Uterus (tissue), 4 donors: ENCODE measurements around the gene TOE1. TPM values are rescaled to one million over a fixed set of nuclear protein-coding genes. Genes with fewer than 3 reads are reported as not detected.

Source experiments
- DNase-seq, 2 donors: peaks; one replicate each; pipeline ENCODE4 v3.0.0-alpha.2; 2019 to 2020
- H3K27ac ChIP-seq, 2 donors: fragments of 200-600 bp; sonication (generic); 1 replicate in 1 of 2; 2 replicates in 1 of 2; pipeline ENCODE4 v1.5.1; 2016 to 2018
- H3K27me3 ChIP-seq, 2 donors: fragments of 200-600 bp; sonication (generic); one replicate each; pipeline ENCODE4 v1.5.1; 2018 to 2019; ENCODE audit warnings: control low read depth in 1 of 2
- H3K36me3 ChIP-seq, 2 donors: fragments of 200-600 bp; sonication (generic); one replicate each; pipeline ENCODE4 v1.5.1; 2019; ENCODE audit warnings: control low read depth in 1 of 2
- H3K4me1 ChIP-seq, 2 donors: fragments of 200-600 bp; sonication (generic); one replicate each; pipeline ENCODE4 v1.5.1; 2018 to 2019; ENCODE audit warnings: control low read depth in 1 of 2
- H3K4me3 ChIP-seq, 2 donors: fragments of 200-600 bp; sonication (generic); 1 replicate in 1 of 2; 2 replicates in 1 of 2; pipeline ENCODE4 v1.5.1; 2018 to 2019; ENCODE audit warnings: mild to moderate bottlenecking in 1 of 2
- H3K9me3 ChIP-seq, 2 donors: fragments of 200-600 bp; sonication (generic); one replicate each; pipeline ENCODE4 v1.5.1; 2019; ENCODE audit warnings: control low read depth in 1 of 2
- POLR2A ChIP-seq, 2 donors: fragments of 450-650 bp; IDR thresholded peaks; one replicate each; pipeline ENCODE4 v1.6.1; 2016; ENCODE audit warnings: antibody characterized with exemption in 2 of 2, mild to moderate bottlenecking in 1 of 2, moderate library complexity in 1 of 2
- intact Hi-C: fragments of 100-400 bp; cut with DNase I; formaldehyde crosslinking; loops from one replicate; pipeline ENCODE4 v1.15.1; 2023; ENCODE audit warnings: low total_unique reads
- total RNA-seq, 4 donors: library from RNA; depleted of rRNA in 3 of 4; stranded (reverse); fragments of >200 nt in 3 of 4; gene quantifications; one replicate each; pipeline versions ENCODE4 v1.1.0 to v1.2.4, GENCODE V29; 2014 to 2023
- TF ChIP-seq, protein P1 (sequence below), 4 experiments: fragments of 200-600 bp in 2 of 4; fragments of 450-650 bp in 2 of 4; sonication (generic) in 2 of 4; IDR thresholded peaks; one replicate each; pipeline ENCODE4 v1.5.1; 2016 to 2019; ENCODE audit warnings: antibody characterized with exemption in 4 of 4, mild to moderate bottlenecking in 2 of 4, moderate library complexity in 1 of 4
- donor health status: DM: yes; HTN: yes; CAD: no.

Gene TOE1
- total RNA-seq, 4 donors from 2014 or later = 10.3 to 21.8 (median 14.4) TPM

- Histone ChIP-seq H3K27ac (no peak overlapping the region), H3K4me3 (no peak overlapping the region), H3K4me1 (no peaks in the 10 kb centered on the region), H3K9me3 (no peaks in the 10 kb centered on the region), H3K36me3 (no peaks in the 10 kb centered on the region), H3K27me3 (no peaks in the 10 kb centered on the region)
- DNase-seq = no peak
- intact Hi-C loops = no loop called here
- TF ChIP-seq, protein P1, sequence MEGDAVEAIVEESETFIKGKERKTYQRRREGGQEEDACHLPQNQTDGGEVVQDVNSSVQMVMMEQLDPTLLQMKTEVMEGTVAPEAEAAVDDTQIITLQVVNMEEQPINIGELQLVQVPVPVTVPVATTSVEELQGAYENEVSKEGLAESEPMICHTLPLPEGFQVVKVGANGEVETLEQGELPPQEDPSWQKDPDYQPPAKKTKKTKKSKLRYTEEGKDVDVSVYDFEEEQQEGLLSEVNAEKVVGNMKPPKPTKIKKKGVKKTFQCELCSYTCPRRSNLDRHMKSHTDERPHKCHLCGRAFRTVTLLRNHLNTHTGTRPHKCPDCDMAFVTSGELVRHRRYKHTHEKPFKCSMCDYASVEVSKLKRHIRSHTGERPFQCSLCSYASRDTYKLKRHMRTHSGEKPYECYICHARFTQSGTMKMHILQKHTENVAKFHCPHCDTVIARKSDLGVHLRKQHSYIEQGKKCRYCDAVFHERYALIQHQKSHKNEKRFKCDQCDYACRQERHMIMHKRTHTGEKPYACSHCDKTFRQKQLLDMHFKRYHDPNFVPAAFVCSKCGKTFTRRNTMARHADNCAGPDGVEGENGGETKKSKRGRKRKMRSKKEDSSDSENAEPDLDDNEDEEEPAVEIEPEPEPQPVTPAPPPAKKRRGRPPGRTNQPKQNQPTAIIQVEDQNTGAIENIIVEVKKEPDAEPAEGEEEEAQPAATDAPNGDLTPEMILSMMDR (IDR thresholded peaks at IDR 0.05) = no peak
- no peak for TF ChIP-seq POLR2A (IDR thresholded peaks at IDR 0.05)
These were observed 22.8 kb upstream of the TOE1 start for GRCh38 chr1:45317166-45317565.

DNA sequence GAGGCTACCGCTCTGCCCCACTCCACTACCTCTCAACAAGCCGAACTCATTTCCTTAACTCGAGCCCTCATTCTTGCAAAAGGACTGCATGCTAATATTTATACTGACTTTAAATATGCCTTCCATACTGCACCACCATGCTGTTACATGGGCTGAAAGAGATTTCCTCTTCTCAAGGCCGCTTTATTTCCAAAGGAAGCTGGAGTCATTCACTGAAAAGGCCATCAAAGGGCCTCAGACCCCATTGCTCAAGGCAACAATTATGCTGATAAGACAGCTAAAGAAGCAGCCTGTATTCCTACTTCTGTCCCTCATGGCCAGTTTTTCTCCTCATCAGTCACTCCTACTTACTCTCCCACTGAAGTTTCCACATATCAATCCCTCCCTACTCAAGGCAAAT is 20.2 kb upstream of the TOE1 start:
- no peak for TF ChIP-seq POLR2A (IDR thresholded peaks at IDR 0.05)
- TF ChIP-seq, protein P1 (IDR thresholded peaks at IDR 0.05) = no peak
- intact Hi-C loops = no loop called here
- no peak overlapping the region for H3K4me3 ChIP-seq
- H3K36me3 ChIP-seq = no peaks in the 10 kb centered on the region
- no peaks in the 10 kb centered on the region for H3K27me3 ChIP-seq
- no peak for DNase-seq
- H3K4me1 ChIP-seq = no peaks in the 10 kb centered on the region
- H3K27ac ChIP-seq = no peak overlapping the region
- no peaks in the 10 kb centered on the region for H3K9me3 ChIP-seq

DNA sequence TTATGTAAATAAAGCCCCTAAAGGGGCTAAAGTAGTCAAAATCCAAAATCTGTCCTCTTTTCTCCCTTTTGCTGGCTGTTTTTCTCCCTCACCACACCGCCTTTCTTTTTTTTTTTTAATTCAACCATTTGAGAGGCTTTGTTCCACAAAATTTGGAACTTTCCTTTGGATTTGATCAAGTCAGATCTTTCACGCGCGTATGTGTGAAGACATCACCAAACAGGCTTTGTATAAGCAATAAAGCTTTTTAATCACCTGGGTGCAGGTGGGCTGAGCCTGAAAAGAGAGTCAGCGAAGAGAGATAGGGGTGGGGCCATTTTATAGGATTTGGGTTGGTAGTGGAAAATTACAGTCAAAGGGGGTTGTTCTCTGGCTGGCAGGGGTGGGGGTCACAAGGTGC is 18.5 kb upstream of the TOE1 start:
- Histone ChIP-seq H3K4me1 (no peaks in the 10 kb centered on the region), H3K27me3 (no peaks in the 10 kb centered on the region), H3K36me3 (no peaks in the 10 kb centered on the region), H3K4me3 (no peak overlapping the region), H3K9me3 (no peaks in the 10 kb centered on the region), H3K27ac (no peak overlapping the region)
- no peak for TF ChIP-seq POLR2A (IDR thresholded peaks at IDR 0.05)
- TF ChIP-seq, protein P1 (IDR thresholded peaks at IDR 0.05) = no peak
- no peak for DNase-seq
- intact Hi-C loops = no loop called here

- H3K9me3 ChIP-seq = no peaks in the 10 kb centered on the region
- no peaks in the 10 kb centered on the region for H3K36me3 ChIP-seq
- intact Hi-C loops = no loop called here
- TF ChIP-seq, protein P1 (IDR thresholded peaks at IDR 0.05) = no peak
- no peak for TF ChIP-seq POLR2A (IDR thresholded peaks at IDR 0.05)
- DNase-seq = no peak
- no peaks in the 10 kb centered on the region for H3K27me3 ChIP-seq
- peaks cover 0 to 3% of the 10 kb centered on the region in 2 donors for H3K4me1 ChIP-seq
- H3K4me3 ChIP-seq = no peak overlapping the region
- no peak overlapping the region for H3K27ac ChIP-seq
These were observed 17.4 kb upstream of the TOE1 start for GRCh38 chr1:45322486-45323040.

DNA sequence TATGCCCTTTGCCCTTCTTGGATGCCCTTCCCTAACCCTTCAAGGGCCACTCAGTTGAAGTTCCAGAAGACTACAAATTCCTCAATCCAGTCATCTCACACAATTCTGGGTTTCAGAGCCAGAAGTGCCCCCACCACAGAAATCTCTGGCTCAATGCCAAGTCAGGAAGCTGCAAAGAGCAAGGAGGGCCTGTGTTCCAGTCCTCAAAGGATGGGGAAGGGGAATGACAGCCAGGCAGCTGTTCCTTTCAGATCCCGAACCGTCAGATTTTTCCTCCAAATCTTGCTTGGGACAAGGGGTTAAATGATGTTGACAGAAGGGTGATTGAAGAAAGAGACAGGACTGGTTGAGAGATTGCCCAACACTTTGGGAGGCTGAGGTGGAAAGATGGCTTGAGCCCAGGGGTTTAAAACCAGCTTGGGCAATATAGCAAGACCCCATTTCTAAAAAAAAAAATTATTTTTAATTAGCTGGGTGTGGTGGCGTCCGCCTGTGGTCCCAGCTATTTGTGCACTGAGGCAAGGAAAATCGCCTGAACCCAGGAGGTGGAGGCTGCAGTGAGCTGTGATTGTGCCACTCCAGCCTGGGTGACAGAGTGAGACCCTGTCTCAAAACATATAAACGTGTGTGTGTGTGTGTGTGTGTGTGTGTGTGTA is 14.0 kb upstream of the TOE1 start:
- no peak overlapping the region for H3K27ac ChIP-seq
- no peak for TF ChIP-seq POLR2A (IDR thresholded peaks at IDR 0.05)
- TF ChIP-seq, protein P1 (IDR thresholded peaks at IDR 0.05) = no peak
- no peaks in the 10 kb centered on the region for H3K36me3 ChIP-seq
- H3K4me3 ChIP-seq = no peak overlapping the region
- no peaks in the 10 kb centered on the region for H3K27me3 ChIP-seq
- DNase-seq = no peak
- intact Hi-C loops = no loop called here
- no peaks in the 10 kb centered on the region for H3K9me3 ChIP-seq
- peaks cover 0 to 3% of the 10 kb centered on the region in 2 donors for H3K4me1 ChIP-seq
